ENCODE data around the gene SLC43A2.
"Not testable (repeated sequence)": the region's sequence is repeated elsewhere in the genome, so short reads cannot be mapped to it uniquely, and the experiment has no call there.

The SLC43A2 gene

DNA sequence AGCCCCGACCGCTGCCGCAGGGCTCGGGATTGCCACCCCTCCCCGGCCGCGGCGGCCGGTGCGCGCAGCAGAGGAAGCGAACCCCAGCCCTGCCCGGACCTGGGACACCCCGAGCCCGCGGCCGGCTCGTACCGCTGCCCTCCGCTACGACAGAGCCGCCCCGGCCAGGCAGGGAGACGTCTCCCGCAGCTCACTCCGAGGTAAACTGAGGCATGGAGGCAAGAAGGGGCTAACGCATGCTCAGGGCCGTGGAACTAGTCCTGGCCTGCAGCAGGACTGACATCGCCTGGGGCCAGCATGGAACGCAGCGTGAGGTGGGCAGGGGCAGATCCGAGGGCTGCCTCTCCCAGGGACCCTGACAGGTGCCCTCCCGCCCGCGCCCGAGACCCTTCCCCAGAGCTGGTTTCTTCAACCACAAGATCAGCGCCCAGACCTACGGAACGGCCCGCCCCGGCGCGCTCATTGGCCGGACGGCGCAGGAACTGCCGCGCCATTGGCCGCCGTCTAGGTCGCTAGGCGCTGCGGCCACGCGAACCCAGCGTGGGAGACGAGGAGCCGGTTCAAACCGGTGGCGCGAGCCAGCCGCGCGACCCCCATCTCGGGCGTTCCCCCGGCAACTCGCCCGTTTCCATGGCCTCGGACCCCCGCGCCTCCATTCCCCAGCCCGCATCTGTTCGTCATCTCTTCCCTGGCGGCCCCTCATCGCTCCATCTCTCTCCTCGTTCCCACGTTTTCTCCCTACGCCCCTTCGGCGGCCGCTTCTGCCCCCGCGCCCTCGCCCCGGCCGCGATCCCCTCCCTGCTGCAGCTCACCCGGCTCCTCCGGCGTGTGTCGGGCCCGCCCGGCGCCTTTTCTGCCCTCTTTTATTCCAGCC, at the start of gene SLC43A2:
SLC43A2 (minus strand) TSS at position 853 of the 874 bp plus-strand sequence. CDS start 960 bp downstream, outside the sequence.
- DNase-seq (ENCODE audit: low spot score), result peak; percentile 86

DNA sequence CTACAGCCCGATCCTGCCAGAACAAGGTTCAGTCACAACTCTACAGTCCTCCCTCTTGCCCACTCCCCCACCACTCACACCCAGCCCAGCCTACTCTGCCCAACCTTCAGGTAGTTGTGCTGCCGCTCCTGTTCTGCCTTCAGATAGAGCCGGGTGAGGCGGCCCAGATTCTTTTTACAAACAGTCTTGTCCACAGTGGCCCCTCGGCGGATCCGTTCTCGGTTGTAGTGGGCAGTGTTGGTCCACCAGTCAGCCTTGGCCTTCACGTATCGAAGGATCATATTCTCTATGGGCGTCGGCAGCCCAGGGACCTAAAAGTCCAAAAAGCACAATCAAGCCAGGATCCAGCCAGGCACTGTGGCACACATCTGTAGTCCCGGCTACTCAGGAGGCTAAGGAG, 47.8 kb upstream of the SLC43A2 start:
- DNase-seq (ENCODE audit: low spot score), result no peak

DNA sequence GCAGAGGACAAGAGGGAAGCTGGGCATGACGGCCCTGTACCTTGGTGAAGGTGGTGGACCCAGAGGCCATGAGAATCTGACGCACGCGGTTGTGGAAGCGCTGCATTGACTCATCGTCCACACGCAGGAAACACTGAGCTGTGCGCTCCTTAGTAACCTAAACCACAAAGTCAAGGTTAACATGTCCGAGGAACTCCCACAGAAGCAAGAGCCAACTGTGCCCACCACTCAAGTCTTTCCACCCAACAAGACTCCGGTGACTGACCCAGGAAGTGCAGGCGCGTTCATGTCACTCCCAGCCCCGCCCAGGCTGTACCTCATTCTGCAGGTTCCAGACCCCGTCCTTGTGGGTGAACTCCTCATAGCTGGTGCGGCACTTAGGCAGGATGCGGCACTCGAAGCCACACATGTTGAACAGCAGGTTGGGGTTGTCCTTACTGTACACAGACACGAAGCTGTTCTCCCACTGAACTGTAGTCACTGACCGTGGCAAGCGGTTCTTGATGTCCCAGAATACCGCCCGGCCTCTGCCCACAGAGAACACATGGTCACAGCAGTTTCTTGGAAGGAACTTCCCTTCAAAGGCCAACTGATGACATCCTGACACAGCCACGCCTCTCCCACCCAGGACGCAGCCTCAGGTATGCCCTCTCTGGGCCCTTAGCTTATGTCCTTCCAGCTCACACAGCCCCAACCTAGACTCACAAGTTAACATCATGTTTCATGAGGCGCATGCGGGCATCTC, 44.6 kb upstream of the SLC43A2 start:
- DNase-seq (ENCODE audit: low spot score), result no peak

DNA sequence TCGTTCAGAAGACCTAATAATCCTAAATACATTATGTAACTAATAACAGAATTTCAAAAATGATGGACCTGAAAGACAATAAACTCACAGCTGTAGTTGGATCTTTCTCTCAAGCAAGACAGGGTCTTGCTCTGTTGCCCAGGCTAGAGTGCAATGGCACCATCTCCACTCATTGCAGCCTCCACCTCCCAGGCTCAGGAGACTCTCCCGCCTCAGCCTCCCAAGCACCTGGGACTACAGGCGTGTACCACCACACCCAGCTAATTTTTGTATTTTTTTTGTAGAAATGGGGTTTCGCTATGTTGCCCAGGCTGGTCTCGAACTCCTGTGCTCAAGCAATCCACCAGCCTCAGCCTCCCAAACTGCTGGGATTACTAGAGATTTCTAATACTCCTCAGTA, 35.3 kb upstream of the SLC43A2 start:
- DNase-seq (ENCODE audit: low spot score), result not testable (repeated sequence)

DNA sequence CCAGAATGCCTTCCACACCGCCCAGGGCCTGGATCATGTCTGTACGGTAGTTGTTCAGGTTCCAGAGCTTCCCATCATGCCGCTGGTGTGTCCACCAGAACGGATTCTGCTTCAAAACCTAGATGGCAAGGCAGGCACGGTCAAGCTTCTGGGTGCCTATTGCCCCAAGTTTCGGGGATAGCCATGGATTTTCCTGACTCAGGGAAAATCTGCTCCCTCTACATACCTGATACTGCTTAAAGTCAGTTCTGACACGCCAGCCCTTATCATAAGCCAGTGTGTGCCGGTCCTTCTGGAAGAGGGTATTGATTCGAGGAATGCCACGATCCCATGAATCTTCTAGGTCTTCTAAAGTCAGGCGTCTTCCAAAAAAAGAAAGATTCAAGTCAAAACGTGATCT, 32.4 kb upstream of the SLC43A2 start:
- no peak for DNase-seq (ENCODE audit: low spot score)

DNA sequence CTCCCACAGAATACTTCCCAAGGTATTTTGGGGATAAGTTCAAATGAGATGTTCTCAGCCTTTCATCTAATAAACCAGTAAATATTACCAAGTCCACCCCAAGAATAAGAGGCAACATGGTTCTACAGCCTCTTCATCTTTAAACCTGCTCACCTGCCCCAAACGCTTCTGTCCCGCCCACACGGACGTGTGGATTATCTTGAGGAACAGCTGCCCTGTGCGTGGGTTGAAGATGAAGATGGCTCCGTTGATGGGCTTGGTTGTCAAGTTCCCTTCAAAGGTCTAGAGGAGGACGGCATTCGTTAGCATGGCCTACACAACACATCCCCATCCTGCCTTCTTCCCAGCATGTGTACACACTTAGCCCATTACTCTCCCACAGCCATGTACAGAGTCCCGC, 29.5 kb upstream of the SLC43A2 start:
- DNase-seq (ENCODE audit: low spot score), result no peak

DNA sequence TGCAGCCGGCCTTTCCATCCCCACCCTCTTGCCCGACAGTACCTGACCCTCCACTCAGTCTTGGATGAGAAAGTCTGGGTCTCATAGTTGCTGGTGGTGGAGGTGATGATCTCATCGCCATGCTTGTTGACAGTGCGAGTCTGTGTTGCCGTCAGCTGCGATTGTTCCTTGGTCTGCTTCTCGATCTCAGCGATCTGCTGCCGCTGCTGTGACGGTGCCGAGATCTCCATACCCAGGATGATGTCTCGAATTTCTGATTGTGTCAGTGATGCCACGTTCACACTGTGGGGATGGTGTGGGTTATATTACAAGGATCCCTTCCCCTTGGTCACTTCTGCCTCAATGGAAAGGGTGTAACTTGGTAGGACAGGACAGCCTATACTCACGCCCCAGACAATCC, 25.1 kb upstream of the SLC43A2 start:
- no peak for DNase-seq (ENCODE audit: low spot score)

DNA sequence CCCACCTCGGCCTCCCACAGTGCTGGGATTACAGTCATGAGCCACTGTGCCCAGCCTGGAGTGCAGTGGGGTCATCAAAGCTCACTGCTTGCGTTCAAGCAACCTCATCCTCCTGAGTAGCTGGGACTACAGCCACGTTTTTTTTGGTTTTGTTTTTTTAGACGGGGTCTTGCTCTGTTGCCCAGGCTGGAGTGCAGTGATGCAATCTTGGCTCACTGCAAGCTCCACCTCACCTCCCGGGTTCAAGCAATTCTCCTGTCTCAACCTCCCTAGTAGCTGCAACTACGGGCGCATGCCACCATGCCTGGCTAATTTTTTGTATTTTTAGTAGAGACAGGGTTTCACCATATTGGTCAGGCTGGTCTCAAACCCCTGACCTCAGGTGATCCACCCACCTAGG, 24.2 kb upstream of the SLC43A2 start:
- not testable (repeated sequence) for DNase-seq (ENCODE audit: low spot score)

DNA sequence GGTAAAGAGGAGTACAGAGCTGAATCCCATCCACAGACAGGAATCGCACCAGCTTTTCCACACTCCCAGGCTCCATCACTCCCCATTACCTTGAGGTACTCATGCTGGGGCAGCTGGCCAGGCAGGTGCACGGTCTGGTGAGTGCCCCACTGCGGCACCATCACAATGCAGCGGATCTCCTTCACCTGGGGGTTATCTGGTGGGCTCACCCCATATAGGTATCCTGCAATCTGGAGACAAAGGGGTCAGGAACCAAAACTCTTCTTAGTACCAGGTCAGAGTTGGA, 22.9 kb upstream of the SLC43A2 start:
- DNase-seq (ENCODE audit: low spot score), result no peak

DNA sequence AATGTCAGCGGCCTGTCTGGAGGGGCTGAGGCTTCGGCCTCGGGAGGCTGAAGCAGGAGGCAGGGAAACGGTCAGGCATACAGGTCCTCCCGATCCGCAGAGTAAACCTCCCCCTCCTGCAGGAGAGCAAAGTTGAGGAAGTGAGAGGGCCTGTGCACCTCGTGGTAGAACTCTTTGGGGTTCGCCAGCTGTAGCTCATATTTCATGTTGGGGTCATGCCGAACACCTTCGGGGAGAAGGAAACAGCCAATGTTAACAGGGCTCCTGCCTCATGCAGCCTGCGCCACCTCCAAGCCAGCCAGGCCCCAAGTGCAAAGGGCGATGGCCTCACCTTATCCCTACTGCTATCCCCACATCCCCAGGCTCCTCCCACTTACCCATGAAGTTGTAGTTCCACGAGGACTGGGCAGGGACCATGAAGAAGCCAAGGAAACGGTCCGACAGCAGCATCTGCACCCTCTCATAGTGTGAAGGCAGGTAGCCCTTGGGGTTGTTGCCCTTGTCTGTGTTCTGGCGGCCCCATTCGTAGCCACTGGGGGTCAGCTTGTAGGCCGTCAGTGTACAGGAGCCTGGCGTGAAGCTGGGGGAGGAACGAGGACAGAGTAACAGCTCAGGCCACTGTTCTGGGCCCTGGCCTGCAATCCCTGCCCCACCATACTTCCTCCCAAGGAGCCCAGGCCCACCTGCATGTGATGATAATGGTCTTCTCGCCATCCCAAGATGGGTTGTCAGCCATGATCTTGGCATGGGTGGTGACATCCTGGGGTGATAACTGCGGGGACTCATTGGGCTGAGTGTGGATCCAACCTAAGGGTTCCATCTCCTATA, 22.3 kb upstream of the SLC43A2 start:
- DNase-seq (ENCODE audit: low spot score), result no peak

DNA sequence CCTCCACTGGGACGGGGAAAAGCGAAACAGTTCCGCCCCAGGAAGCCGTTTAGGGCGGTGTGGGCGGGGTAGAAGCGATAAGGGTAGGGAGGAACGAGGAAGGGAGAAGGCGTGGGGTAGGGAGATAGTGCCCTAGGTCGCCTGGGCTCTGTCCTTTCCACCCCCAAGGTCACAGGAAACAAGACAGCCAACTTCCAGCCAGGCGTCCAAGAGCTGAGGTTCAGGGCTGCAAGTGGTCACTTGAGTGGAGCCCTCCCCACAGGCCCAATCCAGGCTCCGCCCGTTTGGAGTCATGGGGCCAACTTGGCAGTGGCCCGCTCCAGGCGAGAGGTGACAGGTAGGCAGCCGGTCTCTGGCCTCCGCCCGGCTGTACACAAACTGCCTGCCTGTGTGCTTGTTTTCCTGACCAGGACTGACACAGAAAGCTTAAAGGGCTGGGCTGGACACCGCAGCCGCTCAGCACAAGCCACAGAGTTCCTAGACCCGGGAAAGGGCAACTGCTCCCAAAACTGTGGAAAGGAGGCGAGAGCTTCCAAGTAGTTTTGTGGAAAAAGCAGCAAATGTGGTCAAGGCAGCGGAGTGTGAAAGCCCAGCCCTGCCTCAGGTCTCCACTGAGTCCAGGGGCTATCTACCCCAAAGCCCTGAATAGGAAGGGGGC, 21.3 kb upstream of the SLC43A2 start, which contains the start of gene RILP:
RILP (minus strand) TSS at position 23 of the 658 bp plus-strand sequence. CDS start 62 bp downstream, outside the sequence.
- no peak for DNase-seq (ENCODE audit: low spot score)

DNA sequence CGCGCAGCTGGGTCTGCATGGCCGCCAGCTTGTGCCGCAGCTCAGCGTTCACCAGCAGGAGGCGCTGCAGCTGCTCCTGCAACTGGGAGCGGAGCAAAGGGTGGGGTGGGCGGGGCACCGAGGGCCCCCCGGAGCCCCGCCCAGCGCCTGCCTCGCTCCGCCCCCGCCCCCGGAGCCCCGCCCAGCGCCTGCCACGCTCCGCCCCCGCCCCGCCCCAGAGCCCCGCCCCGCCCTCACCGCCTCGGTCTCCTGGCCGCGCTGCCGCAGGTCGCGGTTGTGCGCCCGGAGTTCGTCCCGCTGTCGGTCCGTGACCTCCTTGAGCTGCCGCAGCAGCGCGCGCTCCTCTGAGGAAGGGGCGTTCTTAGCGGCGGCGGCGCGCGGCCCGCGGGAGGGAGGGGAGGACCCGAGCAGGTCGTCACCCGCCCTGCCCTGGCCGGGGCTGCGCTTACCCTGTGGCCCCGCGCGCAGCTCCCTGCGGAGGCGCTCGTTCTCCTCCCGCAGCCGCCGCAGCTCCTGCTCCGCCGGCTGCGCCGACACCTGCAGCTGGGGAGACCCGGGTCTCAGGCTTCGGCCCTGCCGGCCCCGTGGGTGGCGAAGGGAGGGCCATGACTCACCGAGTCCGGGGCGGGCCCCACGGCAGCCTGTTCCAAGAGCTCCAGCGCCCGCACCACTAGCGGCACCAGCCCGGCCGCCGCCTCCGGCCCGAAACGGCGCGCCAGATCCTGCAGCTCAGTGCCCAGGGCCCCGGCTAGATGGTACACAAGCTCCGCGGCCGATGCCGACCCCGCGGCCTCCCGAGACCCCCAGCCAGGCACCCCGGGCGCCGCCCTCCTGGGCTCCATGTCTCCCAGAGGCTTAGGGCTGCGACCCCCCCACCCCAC, 20.6 kb upstream of the SLC43A2 start:
- peak; percentile 94 for DNase-seq (ENCODE audit: low spot score)

DNA sequence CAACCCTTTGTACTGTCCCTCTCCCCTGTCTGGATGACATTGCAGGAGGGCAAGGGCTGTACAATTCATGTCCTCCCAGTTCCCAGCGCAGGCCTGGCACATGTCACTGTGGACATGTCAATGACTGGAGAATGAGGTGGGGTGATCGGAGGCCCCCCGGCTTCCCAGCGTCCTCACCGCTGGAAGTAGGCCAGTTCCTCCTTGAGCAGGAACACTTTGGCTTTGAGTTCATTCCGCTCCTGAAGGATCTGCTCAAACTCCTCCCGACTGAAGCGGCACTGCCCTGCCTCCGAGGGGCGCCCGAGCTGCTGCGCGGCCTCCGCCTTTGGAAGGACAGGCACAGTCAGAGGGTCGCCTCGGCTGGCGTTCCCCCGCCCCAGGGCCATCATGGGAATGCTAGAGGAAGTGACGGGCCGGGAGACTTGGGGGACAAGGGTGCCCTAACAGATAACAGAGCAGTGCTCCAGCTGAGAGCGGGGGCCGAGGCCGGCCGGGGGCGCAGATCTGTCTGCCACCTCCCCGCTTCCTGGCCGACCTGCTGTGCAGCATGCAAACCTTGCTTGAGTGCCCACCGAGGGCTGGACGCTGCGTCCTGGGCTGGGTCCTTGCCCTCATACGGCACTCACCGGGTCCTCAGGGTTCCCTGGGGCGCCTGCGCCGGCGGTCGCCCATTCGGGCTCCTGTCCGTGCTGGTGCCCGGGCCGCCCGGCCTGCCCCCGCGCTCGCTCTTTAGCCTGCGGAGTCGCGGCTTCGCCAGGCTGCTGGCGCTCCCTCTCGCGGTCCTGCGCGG, 19.7 kb upstream of the SLC43A2 start:
- DNase-seq (ENCODE audit: low spot score), result peak; percentile 48

DNA sequence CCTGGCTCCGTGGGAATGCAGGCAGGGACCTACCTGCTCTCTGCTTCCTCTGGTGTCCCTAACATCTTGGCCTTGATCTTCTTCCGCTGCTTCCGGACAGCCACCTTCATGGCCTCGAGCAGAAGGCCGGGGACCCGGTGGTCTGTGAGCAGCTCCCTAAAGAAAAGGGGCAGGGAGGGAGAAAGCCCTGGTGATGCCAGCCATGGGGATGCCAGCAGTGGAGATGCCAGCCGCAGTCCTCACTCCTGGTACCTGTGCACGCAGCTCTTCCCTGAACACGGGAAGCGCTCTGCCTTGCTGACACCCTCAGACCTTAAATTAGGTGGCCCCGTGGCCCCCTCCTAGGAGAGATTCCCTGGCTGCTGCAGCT, 19.2 kb upstream of the SLC43A2 start:
- no peak for DNase-seq (ENCODE audit: low spot score)

DNA sequence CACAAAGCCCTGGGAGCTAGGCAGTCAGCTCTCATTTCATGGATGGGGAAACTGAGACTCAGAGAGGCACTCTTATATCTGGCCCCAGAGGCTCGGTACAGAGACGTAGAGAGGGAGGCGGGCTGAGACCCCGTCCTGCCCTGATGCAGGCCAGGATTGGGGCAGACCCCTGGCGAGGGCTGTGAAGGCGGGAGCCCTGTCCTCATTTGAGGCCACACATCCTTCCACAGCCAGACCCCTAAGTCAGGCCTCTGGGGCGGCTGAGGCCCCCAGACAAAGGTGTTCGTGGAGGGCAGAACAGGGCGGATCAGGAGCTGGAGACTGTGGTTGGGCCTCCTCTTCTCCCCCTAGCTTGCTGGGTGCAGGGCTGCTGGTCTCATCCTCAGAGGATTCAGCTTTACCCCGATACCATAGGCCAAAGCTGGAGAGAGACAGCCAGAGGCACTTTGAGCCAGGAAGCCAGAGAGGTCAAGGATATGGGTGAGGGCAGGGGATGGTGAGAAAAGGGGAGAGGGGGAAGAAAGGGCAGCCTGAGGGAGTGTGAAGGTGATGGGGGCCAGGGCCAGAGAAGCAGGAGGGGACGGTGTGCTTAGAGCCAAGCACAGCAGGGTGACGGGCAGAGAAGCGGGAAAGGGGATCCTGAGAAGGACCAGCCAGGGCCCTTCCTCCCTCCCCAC, 17.7 kb upstream of the SLC43A2 start:
- DNase-seq (ENCODE audit: low spot score), result no peak

DNA sequence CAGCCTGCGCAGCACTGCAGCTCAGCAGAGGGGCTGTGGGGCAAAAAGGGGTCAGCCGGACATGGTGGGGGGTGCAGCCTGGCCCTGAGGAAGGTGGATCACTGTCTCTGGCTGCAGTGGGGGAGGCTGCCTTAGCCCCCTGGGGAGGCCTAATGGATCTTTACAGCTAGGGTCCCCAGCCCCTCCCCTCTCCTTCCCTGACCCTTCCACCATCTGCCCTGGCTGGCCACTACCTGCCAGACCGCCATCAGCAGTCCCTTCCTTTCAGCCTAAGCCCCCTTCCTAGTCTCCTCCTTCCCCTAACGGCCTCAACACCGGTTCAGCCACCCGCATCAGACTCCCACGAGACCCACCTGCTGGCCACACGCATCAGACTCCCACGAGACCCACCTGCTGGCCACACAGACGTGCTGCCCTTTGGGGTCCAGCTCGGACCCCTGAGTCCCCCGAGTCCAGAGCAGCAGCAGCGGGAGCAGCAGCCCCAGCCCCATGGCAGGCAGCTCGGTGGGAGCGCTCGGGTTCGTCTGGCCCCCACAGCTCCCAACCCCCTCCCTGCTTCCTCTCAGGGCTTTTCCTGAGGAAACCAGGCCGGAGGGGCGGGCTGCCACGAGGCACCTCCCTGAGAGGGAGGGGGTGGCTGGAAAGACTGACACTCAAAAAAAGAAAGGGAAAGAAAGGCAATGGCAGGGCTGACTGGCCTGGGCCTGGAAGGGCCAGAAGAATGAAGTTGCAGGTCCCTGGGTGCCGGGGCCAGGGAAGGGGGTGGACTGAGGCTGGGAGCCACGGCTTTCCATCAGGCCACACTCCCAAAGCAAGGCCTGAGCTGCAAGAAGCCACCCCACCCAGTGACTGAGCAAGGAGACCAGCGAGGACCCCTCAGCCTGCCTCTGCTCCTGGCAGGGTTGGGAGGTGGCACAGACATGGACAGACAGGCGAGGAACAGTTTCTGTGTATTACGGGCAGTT, 16.9 kb upstream of the SLC43A2 start, which contains the start of gene SCARF1:
SCARF1 (minus strand) TSS at position 526 of the 965 bp plus-strand sequence; CDS start at position 491, 35 bp downstream.
- no peak for DNase-seq (ENCODE audit: low spot score)

DNA sequence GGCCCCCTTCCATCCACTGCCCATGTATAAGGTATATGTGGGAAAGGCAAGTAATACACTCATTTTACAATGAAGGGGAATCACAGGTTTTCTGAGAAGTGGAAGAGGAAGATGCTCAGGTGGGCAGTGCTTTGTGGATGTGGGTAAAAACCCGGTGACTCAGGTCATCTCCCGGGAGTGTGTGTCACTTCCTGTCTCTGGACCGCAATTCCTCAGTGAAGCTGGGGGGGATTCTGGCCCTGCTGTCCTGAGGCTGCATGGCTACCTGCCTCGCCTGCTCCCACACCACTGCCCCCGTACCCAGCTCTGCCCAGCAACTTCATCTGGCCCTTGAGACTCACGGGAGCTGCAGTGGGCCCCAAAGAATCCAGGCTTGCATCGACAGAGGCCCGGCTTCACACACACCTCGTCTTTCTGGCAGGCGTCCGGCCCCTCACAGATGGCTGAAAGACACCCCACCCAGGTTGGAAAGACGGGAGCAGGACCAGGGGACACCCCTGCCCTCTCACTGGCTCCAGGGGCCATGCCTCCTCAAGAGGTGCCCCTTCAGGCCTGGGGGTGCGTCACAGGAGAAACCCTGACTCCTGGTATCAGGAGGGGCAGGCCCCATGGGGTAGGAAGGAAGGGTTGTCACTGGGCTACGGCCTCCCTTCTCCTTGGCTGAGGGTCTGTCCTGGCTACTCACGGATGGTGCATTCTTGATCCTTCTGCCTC, 16.0 kb upstream of the SLC43A2 start:
- no peak for DNase-seq (ENCODE audit: low spot score)

Measured in D341Med (cell line).